Hindlimb muscle (tissue), 1 donor: Measurements from ENCODE around the gene ALDH1A3. TPM values are rescaled to one million over a fixed set of nuclear protein-coding genes. Genes with fewer than 3 reads are reported as not detected.

Experiments used
- DNase-seq: peaks from one replicate; pipeline ENCODE4 v3.0.0-alpha.2; 2013
- polyA plus RNA-seq: library from polyadenylated mRNA; unstranded; fragments of 120-200 nt; gene quantifications from one replicate; pipeline ENCODE4 v1.2.1, GENCODE V29; 2013; ENCODE audit not compliant: insufficient read length

ALDH1A3 gene
- polyA plus RNA-seq, 1 donor: 10.9 TPM

GRCh38 chr15:100902436-100903167 is 23.0 kb downstream of the ALDH1A3 start:
- DNase-seq: peak; percentile 91

GRCh38 chr15:100903168-100903554 is 23.5 kb downstream of the ALDH1A3 start:
- no peak for DNase-seq

- no peak for DNase-seq
These were observed 26.2 kb downstream of the ALDH1A3 start for GRCh38 chr15:100905850-100906249.

- DNase-seq: no peak
These were observed 28.8 kb downstream of the ALDH1A3 start for GRCh38 chr15:100908466-100908865.

- DNase-seq: no peak
These were observed 29.9 kb downstream of the ALDH1A3 start for GRCh38 chr15:100909565-100909964.

GRCh38 chr15:100909989-100910955 is 30.6 kb downstream of the ALDH1A3 start:
- DNase-seq: no peak

- no peak for DNase-seq
These were observed 31.5 kb downstream of the ALDH1A3 start for GRCh38 chr15:100911086-100911485.

- no peak for DNase-seq
These were observed 34.3 kb downstream of the ALDH1A3 start for GRCh38 chr15:100913961-100914360.

GRCh38 chr15:100914876-100915275 is 35.2 kb downstream of the ALDH1A3 start:
- DNase-seq: no peak

- peak; percentile 83 for DNase-seq
These were observed 38.5 kb downstream of the ALDH1A3 start for GRCh38 chr15:100918034-100918689.

GRCh38 chr15:100918690-100919480 is 39.3 kb downstream of the ALDH1A3 start, which contains the start of gene LRRK1:
LRRK1 (plus strand) TSS chr15:100919357; CDS start chr15:100924633, 5,276 bp downstream.
- DNase-seq: peak; percentile 62

GRCh38 chr15:100919481-100920405 is 40.1 kb downstream of the ALDH1A3 start:
- DNase-seq: no peak

GRCh38 chr15:100920516-100921135 is 41.0 kb downstream of the ALDH1A3 start:
- no peak for DNase-seq

- DNase-seq: no peak
These were observed 42.8 kb downstream of the ALDH1A3 start for GRCh38 chr15:100922192-100923040.

GRCh38 chr15:100923076-100923475 is 43.4 kb downstream of the ALDH1A3 start:
- DNase-seq: no peak

GRCh38 chr15:100923902-100924301 is 44.3 kb downstream of the ALDH1A3 start:
- no peak for DNase-seq

GRCh38 chr15:100924436-100924835 is 44.8 kb downstream of the ALDH1A3 start:
- DNase-seq: no peak

GRCh38 chr15:100925480-100925879 is 45.8 kb downstream of the ALDH1A3 start:
- no peak for DNase-seq

GRCh38 chr15:100926258-100926657 is 46.6 kb downstream of the ALDH1A3 start:
- no peak for DNase-seq
